ENCODE results near the gene ARL2BP.
A peak's percentile ranks its signal among the peaks of the same experiment; 100 is the strongest.
"Not testable (repeated sequence)": the region's sequence is repeated elsewhere in the genome, so short reads cannot be mapped to it uniquely, and the experiment has no call there.

ARL2BP gene

GRCh38 chr16:57262841-57263540 lies 17.9 kb downstream of the ARL2BP start:
- peak overlapping the region; percentile 6 for H3K27ac ChIP-seq
- DNase-seq (ENCODE audit: low read depth, low spot score): no peak

DNA sequence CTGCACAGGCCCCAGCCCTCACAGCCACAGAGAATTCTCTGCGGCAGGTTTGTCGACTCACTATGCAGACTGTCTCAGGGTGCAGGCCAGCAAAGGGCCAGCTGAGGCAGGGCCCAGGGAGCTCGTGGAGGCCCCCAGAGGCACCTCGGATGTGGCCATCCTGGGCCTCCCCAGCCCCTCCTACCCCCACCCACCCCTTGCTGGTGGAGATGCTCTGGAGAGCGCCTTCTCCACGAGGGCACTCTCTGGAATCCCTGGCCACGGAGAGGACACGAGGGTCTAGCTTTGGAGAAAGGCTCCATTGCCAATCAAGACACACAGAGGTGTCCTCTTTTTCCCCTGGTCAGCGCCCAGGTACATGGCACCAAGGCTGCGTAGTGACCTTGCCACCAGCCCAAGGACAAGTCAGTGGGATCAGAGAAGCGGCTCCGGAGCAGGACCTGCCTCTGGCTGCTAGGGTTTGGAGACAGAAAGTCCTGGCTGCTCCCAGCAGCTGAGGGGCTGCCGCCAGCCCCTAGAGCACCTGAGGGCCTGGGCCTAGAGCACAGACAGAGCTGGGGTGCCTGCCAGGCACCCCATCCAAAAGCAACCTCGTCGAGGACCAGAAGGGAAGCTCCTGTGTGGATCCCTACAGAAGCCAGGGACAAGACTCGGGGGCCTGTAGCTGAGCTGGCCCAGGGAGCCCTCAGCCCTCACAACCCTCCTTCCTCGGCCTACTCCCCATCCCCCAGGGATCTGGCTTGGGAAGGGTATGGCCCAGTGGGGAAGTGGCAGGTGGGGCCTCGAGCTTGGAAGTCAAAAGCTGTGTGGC lies 18.7 kb downstream of the ARL2BP start:
- H3K27ac ChIP-seq: peak overlapping the region; percentile 6

GRCh38 chr16:57264381-57264780 lies 19.3 kb downstream of the ARL2BP start:
- DNase-seq (ENCODE audit: low read depth, low spot score): no peak
- H3K27ac ChIP-seq: no peak overlapping the region

More for the DNA sequence above, 18.7 kb downstream of the ARL2BP start:
- DNase-seq (ENCODE audit: low read depth, low spot score): no peak

GRCh38 chr16:57264950-57265371 lies 19.9 kb downstream of the ARL2BP start:
- H3K27ac ChIP-seq: peak overlapping the region; percentile 54
- no peak for DNase-seq (ENCODE audit: low read depth, low spot score)

- DNase-seq (ENCODE audit: low read depth, low spot score): no peak
- H3K27ac ChIP-seq: peak overlapping the region; percentile 54
These were observed 20.9 kb downstream of the ARL2BP start for GRCh38 chr16:57265850-57266530.

GRCh38 chr16:57266531-57267260 lies 21.6 kb downstream of the ARL2BP start:
- H3K27ac ChIP-seq: peak overlapping the region; percentile 54
- DNase-seq (ENCODE audit: low read depth, low spot score): no peak

DNA sequence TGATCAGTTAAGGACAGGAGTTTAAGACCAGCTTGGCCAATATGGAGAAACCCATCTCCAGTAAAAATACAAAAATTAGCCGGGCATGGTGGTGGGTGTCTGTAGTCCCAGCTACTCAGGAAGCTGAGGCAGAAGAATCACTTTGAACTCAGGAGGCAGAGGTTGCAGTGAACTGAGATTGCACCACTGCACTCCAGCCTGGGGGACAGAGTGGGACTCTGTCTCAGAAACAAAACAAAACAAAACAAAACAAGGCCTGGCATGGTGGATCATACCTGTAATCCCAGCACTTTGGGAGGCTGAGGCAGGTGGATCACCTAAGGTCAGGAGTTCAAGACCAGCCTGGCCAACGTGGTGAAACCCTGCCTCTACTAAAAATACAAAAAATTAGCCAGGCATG lies 22.3 kb downstream of the ARL2BP start:
- not testable (repeated sequence) for H3K27ac ChIP-seq

DNA sequence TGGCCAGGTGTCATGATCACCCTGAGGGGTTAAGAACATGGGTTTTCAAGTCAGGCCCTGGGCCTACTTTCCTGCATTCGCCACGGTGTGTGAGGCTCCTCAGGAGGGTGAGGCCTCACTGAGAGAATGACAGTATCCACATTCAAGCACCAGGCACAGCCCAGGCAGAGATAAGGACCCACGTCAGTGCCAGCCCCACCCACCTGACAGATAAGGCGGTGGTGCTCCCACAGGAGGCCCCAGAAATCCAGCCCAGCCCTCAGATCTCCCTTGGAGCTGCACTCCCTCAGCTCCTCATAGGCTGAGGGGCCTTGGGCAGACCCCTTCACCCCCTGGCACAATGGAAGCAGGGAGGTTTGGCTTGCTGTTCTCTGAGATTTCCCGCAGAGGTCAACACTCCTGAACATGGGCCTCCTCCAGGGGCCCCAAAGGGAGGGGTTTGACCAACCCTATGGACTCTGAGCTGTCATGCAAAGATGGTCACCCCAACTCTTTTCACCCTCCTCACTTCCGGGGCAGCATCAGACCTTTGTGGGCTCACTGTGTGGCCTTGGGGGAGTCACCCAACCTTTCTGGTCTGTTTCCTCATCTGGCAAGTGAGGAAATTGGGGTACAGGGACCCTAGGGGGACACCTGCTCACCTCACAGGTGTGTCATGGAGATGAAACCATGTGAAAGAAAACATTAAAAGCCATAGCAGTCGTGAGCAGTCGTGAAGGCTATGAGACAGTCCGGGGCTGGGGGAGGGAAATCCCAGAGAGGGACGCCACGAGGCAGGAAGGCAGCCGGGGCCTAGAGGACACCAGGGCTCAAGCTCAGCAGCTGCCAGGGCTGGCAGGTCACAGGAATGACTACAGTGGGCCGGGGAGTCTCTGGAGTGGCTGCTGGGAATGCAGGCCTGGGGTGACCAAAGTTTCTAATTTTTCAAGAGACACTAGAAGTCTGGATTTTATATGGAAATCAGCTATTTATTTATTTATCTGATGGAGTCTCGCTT lies 24.0 kb downstream of the ARL2BP start:
- no peak overlapping the region for H3K27ac ChIP-seq
- no peak for DNase-seq (ENCODE audit: low read depth, low spot score)

More for the DNA sequence above, 22.3 kb downstream of the ARL2BP start:
- DNase-seq (ENCODE audit: low read depth, low spot score): not testable (repeated sequence)

- H3K27ac ChIP-seq: no peak overlapping the region
- no peak for DNase-seq (ENCODE audit: low read depth, low spot score)
These were observed 25.4 kb downstream of the ARL2BP start for GRCh38 chr16:57270221-57271062.

DNA sequence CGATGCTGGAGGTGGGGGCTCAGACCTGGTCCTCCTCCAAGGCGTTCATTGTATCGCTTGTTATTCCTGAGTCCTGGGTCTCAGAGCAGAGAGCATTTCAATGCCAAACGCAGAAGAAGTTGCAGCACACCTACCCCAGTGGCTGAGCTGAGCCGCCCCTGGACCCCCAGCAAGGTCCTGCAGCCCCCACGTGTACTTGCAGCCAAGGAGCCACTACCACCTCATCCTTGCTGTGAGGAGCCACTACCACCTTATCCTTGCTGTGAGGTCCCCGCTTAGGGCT lies 25.9 kb downstream of the ARL2BP start:
- DNase-seq (ENCODE audit: low read depth, low spot score): no peak
- H3K27ac ChIP-seq: no peak overlapping the region

GRCh38 chr16:57271867-57272495 lies 26.9 kb downstream of the ARL2BP start:
- DNase-seq (ENCODE audit: low read depth, low spot score): no peak
- no peak overlapping the region for H3K27ac ChIP-seq

- no peak for DNase-seq (ENCODE audit: low read depth, low spot score)
- H3K27ac ChIP-seq: no peak overlapping the region
These were observed 28.3 kb downstream of the ARL2BP start for GRCh38 chr16:57273359-57273758.

DNA sequence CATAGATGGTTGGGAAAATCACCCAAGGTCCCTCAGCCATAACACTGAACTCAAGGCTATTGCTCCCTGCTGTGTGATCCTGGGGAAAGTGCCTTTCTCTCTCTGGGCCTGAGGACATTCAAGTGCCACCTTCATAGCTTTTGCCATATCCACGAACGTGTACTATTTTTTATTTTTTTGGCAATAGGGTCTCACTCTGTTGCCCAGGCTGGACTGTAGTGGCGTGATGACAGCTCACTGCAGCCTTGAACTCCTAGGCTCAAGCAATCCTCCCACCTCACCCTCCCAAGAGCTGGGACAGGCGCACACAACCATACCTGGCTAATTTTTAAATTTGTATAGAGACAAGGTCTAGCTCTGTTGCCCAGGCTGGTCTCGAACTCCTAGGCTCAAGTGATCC lies 28.8 kb downstream of the ARL2BP start:
- no peak for DNase-seq (ENCODE audit: low read depth, low spot score)
- no peak overlapping the region for H3K27ac ChIP-seq

DNA sequence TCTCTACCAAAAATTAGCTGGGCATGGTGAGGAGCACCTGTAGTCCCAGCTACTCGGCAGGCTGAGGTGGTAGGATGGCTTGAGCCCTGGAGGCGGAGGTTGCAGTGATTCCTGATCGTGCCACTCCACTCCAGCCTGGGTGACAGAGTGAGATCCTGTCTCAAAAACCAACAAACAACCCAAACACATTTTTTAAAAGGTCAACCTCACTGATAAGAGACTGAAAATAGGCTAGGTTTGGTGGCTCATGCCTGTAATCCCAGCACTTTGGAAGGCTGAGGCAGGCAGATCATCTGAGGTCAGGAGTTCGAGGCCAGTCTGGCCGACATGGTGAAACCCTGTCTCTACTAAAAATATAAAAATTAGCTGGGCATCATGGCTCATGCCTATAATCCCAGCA lies 30.9 kb downstream of the ARL2BP start:
- not testable (repeated sequence) for DNase-seq (ENCODE audit: low read depth, low spot score)
- peak overlapping the region; percentile 94 for H3K27ac ChIP-seq

DNA sequence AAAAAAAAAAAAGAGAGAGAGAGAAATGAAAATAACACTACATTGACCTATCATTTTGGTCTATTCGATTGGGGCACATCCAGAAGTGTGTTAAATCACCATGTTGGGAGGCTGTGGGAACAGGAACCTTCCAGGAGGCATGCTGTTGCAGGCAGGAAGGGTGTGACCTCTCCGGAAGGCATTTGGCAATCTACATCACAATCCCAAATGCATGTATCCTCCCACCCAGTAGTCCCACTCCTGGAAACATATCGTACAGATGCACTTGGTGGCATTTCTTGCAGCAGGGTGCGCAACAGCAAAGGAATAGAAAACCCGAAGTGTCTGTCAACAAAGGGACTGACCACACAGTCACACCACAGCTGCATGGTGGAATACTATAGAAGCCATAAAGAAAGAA lies 31.5 kb downstream of the ARL2BP start:
- DNase-seq (ENCODE audit: low read depth, low spot score): peak; percentile 66

DNA sequence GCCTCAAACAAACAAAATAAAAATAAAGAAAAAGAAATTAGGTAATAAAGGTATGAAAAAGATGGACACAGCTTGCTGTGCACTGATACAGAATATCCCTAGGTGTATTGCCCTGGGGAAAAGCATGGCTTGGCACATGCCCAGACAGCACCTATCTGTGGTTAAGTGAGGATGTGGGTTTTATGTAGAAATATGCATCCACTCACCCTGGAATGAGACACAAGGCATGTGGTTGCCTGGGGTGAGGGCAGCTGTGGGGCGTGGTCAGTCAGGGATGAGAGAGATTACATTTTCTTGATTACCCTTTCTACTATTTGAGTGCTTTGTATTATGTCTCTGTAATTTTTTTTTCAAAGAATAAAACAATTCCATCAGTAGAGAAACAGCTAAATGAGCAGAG lies 32.5 kb downstream of the ARL2BP start:
- H3K27ac ChIP-seq: peak overlapping the region; percentile 94
- DNase-seq (ENCODE audit: low read depth, low spot score): peak; percentile 88

More for the DNA sequence above, 31.5 kb downstream of the ARL2BP start:
- peak overlapping the region; percentile 94 for H3K27ac ChIP-seq

- peak overlapping the region; percentile 94 for H3K27ac ChIP-seq
- no peak for DNase-seq (ENCODE audit: low read depth, low spot score)
These were observed 33.4 kb downstream of the ARL2BP start for GRCh38 chr16:57278494-57278893.

Measured in epithelial cell of prostate (primary cell).